ENCODE data around the gene CTDNEP1. TPM values are rescaled to one million over a fixed set of nuclear protein-coding genes. Genes with fewer than 3 reads are reported as not detected.

The CTDNEP1 gene
- total and polyA plus RNA-seq, 2 of the 4 experiments (the other 2 are of a cell fraction) = 23.8 to 132 TPM

- H2BK5ac ChIP-seq (ENCODE audit: low read depth, low read length, poor library complexity, severe bottlenecking) = peak overlapping the region; percentile 94
- no peak overlapping the region for H2BK20ac ChIP-seq (ENCODE audit: low read depth, low read length)
- H4K91ac ChIP-seq (ENCODE audit: insufficient read depth, low read depth, low read length) = no peak overlapping the region
- CTCF ChIA-PET = no interaction called here
- TF ChIP-seq MXI1 (IDR thresholded peaks at IDR 0.05; ENCODE audit: borderline replicate concordance, low read depth, low read length) (no peak), POLR2A (IDR thresholded peaks at IDR 0.05; ENCODE audit: low read depth, low read length) (no peak), FOS (IDR thresholded peaks at IDR 0.05; ENCODE audit: low read depth, low read length) (no peak), CTCF (conservative IDR thresholded peaks at IDR 0.05; ENCODE audit: low read depth, low read length) (no peak), RAD21 (IDR thresholded peaks at IDR 0.05; ENCODE audit: low read length) (no peak), BHLHE40 (IDR thresholded peaks at IDR 0.05; ENCODE audit: low read depth, low read length) (no peak), MAZ (IDR thresholded peaks at IDR 0.05; ENCODE audit: borderline replicate concordance, low read depth, low read length) (no peak), SMC3 (IDR thresholded peaks at IDR 0.05; ENCODE audit: low read depth, low read length) (no peak), MAFK (IDR thresholded peaks at IDR 0.05; ENCODE audit: low read depth, low read length) (no peak), RFX5 (IDR thresholded peaks at IDR 0.05; ENCODE audit: low read depth, low read length) (no peak), RCOR1 (IDR thresholded peaks at IDR 0.05; ENCODE audit: insufficient replicate concordance, low read length) (no peak), ELK1 (IDR thresholded peaks at IDR 0.05; ENCODE audit: borderline replicate concordance, low read depth, low read length) (no peak), NFE2L2 (IDR thresholded peaks at IDR 0.05; ENCODE audit: low read depth, low read length) (no peak)
- TF ChIP-seq, protein P1, sequence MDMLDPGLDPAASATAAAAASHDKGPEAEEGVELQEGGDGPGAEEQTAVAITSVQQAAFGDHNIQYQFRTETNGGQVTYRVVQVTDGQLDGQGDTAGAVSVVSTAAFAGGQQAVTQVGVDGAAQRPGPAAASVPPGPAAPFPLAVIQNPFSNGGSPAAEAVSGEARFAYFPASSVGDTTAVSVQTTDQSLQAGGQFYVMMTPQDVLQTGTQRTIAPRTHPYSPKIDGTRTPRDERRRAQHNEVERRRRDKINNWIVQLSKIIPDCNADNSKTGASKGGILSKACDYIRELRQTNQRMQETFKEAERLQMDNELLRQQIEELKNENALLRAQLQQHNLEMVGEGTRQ (IDR thresholded peaks at IDR 0.05; ENCODE audit: low read depth, low read length) = no peak
- no peaks in the 10 kb centered on the region for H3K27me3 ChIP-seq (ENCODE audit: control insufficient read depth, insufficient read depth, low read length)
- in situ Hi-C loops (cut with MboI; ENCODE audit: low sequenced_read_pairs) (no loop called here), dilution Hi-C loops (cut with HindIII; ENCODE audit: low sequenced_read_pairs, unreplicated experiment) (no loop called here), intact Hi-C loops (cut with micrococcal nuclease) (no loop called here)
- H3K9me1 ChIP-seq (ENCODE audit: insufficient read depth, low read length) = peaks cover 10% of the 10 kb centered on the region
- H3K18ac ChIP-seq (ENCODE audit: low read depth, low read length) = no peak overlapping the region
- peak overlapping the region; percentile 84; the same call in 1 of the 2 replicates for H3K56ac ChIP-seq (ENCODE audit: extremely low read depth, insufficient read depth, low read length)
- H2AFZ ChIP-seq (replicated peaks; ENCODE audit: low read length, poor library complexity) = no peak overlapping the region
- ATAC-seq (ENCODE audit: low read depth) = no peak
- H2AK5ac ChIP-seq (ENCODE audit: low read depth, low read length) = peak overlapping the region; percentile 35; the same call in 1 of the 2 replicates
- H3K4me1 ChIP-seq (ENCODE audit: control insufficient read depth, insufficient read depth, low read length) = peaks cover 8% of the 10 kb centered on the region
- H2BK120ac ChIP-seq (ENCODE audit: low read depth, low read length) = no peak overlapping the region
- H4K5ac ChIP-seq (ENCODE audit: low read depth, low read length) = no peak overlapping the region
- no peaks in the 10 kb centered on the region for H3K9me3 ChIP-seq (ENCODE audit: control insufficient read depth, insufficient read depth, low read length)
- BruUV-seq (replicated peaks) = no TSS peak
- peaks cover 9% of the 10 kb centered on the region; the same call in 1 of the 2 replicates for H4K20me1 ChIP-seq (ENCODE audit: insufficient read depth, low read length)
- H3K4me3 ChIP-seq (ENCODE audit: insufficient read depth, low read depth, low read length) = peak overlapping the region; percentile 71
- peak overlapping the region; percentile 64; the same call in 1 of the 2 replicates for H3K14ac ChIP-seq (replicated peaks; ENCODE audit: low read depth, low read length)
- peak overlapping the region; percentile 91 for H3K4me2 ChIP-seq (ENCODE audit: low read depth, low read length)
- peak overlapping the region; percentile 78; the same call in 1 of the 2 replicates for H3K9ac ChIP-seq (ENCODE audit: low read depth, low read length)
- no peak overlapping the region for H2AK9ac ChIP-seq (replicated peaks; ENCODE audit: low read depth, low read length, poor library complexity)
- peak overlapping the region; percentile 63 to 90; a peak in 3 of 4 replicates for H4K8ac ChIP-seq (ENCODE audit: low read depth in 2 of 2, low read length in 2 of 2)
- no peak overlapping the region for H3K27ac ChIP-seq (ENCODE audit: insufficient read depth, low read length)
- H3K79me1 ChIP-seq (ENCODE audit: low read depth in 1 of 2, low read length in 2 of 2) = peaks cover 7 to 44% of the 10 kb centered on the region in 2 experiments; a peak in 3 of 4 replicates
- DNase-seq = no peak
- POLR2A ChIA-PET (ENCODE audit: unreplicated experiment) = no interaction called here
- H3K36me3 ChIP-seq (ENCODE audit: control insufficient read depth, insufficient read depth, low read length) = peaks cover 19% of the 10 kb centered on the region
- H3K23ac ChIP-seq (ENCODE audit: low read depth, low read length) = peak overlapping the region; percentile 83
- no peak overlapping the region for H2BK15ac ChIP-seq (ENCODE audit: low read depth, low read length)
- peak overlapping the region; percentile 43 for H3K4ac ChIP-seq (ENCODE audit: low read depth, low read length)
- 67% methylated on average over 1 of the region's 5 CpGs; no CpG with 5 or more reads in 1 of the 2 experiments for WGBS, 2 experiments (ENCODE audit: extremely low coverage in 2 of 2, insufficient read length in 1 of 2)
Measured at GRCh38 chr17:7253082-7253481, 1.5 kb upstream of the CTDNEP1 start.
